Activated T-cell treated with anti-CD3 and anti-CD28 coated beads, Interleukin-2, amount 50 U/mL, for 1 hour (primary cell): ENCODE data around the gene UQCC5.

Experiments
- DNase-seq: peaks from one replicate; pipeline ENCODE4 v3.0.0-alpha.2; 2020

Gene UQCC5

DNA sequence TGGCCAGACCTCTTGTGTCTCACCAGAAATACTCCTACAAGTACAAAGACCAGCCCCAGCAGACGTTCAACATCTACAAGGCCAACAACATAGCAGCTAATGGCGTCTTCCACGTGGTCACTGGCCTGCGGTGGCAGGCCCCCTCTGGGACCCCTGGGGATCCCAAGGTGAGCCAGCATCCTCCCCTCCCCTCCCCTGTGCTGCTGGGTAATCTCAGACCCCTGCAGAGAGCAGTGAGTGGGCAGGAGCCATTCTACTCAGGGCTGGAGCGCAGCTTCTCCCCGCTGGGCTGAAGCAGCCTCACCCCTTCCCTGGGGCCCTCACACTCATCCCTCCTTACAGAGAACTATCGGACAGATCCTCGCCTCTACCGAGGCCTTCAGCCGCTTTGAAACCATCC, 31.4 kb upstream of the UQCC5 start:
- no peak for DNase-seq

- DNase-seq: no peak
These were observed 30.0 kb upstream of the UQCC5 start for GRCh38 chr3:52506266-52506966.

DNA sequence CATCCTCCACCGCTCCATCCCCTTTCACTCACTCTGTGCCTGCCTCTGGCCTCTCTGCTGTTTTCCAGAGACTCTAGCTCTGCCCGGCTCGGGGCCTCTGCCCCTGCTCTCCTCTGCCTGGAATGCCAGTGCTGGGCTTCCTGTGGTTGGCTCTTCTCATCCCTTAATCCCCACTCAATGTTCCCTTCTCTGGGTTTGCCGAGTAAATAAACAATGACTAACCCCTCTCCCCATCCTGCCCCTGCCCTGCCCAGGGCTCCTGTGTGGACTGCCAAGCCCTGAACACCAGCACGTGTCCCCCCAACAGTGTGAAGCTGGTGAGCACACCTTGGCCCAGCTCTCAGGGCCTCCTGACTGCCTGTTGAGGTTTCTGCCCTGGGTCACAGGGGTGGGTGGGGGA, 29.0 kb upstream of the UQCC5 start:
- no peak for DNase-seq

DNA sequence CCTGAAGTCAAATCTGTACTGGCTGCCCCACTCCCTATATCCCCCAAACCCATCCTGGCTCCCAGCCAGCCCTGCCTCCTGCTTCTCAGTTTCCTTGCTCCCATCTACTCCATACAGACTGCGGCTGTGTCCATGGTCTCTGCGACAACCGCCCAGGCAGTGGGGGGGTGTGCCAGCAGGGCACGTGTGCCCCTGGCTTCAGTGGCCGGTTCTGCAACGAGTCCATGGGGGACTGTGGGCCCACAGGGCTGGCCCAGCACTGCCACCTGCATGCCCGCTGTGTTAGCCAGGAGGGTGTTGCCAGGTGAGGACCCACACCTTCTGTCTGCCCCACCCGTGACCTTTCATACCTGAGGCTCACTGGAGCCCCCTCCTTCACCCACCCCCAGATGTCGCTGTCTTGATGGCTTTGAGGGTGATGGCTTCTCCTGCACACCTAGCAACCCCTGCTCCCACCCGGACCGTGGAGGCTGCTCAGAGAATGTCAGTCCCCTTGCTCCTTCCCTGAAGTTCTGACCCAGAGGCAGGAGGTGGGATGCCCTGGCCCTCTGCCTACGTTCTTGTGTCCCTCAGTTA, 26.6 kb upstream of the UQCC5 start:
- DNase-seq: no peak

- no peak for DNase-seq
These were observed 24.9 kb upstream of the UQCC5 start for GRCh38 chr3:52511509-52511908.

DNA sequence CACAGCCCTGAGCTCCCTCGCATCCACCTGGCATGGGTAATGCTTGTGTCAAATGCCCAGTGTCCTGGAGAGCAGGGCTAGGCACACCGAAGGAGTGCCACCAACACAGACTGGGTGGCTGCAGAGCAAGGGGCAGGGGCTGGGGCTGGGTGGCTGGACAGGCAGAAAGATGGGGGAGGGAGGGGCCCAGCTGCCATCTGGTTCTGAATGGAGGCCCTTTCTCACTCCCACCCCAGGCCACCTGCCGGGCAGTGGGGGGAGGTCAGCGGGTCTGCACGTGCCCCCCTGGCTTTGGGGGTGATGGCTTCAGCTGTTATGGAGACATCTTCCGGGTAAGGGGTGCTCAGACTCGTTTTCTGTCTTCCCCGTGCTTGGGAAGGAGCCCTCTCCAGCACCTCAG, 24.3 kb upstream of the UQCC5 start:
- no peak for DNase-seq

GRCh38 chr3:52512727-52513126, 23.7 kb upstream of the UQCC5 start:
- no peak for DNase-seq

DNA sequence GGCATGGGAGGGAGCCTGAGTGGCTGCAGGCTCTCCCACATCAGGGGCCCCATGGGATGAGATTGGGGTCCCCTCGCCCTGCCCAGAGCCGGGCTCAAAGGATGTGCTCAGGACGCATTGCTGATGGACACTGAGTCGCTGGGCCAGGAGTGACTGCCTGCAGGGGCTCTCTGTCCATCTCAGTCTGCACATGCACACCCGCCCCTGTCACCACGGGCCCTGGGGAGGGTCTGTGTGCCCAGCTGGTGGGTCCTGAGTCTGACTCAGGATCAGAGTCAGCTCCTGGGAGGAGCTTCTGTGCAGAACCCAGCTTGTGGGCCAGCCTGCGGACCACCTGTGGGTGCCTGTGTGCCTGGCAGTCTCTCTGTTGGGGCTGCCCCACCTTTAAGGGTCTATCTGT, 23.1 kb upstream of the UQCC5 start:
- no peak for DNase-seq

DNA sequence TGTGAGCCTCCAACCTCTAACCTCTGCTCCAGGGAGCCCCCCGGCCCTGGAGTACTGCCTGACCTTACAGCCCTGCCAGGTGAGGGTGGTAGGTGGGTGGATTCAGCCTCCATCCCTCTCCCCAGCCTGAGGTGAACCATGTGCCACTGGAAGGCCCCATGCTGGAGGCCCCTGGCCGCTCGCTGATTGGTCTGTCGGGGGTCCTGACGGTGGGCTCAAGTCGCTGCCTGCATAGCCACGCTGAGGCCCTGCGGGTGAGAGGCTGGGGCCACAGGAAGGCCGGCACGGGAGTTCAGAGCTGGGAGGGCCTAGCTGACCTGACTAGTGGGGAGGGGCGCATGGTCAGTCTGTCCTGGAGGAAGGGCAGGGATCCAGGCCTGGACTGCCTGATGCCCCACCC, 21.8 kb upstream of the UQCC5 start:
- no peak for DNase-seq

GRCh38 chr3:52515192-52515591, 21.2 kb upstream of the UQCC5 start:
- DNase-seq: no peak

DNA sequence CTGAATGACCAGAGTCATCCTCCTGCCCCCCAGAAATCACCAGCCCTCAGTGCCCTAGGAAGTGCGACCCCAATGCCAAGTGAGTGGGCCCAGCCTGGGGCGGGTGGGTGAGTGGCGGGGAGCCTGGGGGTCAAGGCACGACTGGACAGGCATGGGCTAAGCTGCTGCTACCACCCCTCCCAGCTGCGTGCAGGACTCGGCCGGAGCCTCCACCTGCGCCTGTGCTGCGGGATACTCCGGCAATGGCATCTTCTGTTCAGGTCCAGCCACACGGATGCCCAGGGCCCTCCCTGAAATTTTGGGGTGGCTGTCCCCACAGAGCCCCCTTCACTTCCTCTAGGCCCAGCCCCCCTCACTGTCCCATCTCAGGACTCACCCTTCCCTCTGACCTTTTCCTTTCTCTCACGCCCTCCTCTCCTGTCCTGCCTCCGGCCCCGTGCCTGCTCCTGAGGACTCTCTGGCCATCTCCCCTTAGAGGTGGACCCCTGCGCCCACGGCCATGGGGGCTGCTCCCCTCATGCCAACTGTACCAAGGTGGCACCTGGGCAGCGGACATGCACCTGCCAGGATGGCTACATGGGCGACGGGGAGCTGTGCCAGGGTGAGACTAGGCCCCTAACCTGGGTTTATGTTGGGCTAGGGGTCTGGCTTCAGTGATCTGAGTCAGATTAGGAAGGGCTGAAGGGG, 19.8 kb upstream of the UQCC5 start:
- no peak for DNase-seq

- no peak for DNase-seq
These were observed 18.3 kb upstream of the UQCC5 start for GRCh38 chr3:52517796-52518722.

GRCh38 chr3:52518723-52519444, 17.5 kb upstream of the UQCC5 start:
- DNase-seq: no peak

- no peak for DNase-seq
These were observed 16.8 kb upstream of the UQCC5 start for GRCh38 chr3:52519445-52520140.

DNA sequence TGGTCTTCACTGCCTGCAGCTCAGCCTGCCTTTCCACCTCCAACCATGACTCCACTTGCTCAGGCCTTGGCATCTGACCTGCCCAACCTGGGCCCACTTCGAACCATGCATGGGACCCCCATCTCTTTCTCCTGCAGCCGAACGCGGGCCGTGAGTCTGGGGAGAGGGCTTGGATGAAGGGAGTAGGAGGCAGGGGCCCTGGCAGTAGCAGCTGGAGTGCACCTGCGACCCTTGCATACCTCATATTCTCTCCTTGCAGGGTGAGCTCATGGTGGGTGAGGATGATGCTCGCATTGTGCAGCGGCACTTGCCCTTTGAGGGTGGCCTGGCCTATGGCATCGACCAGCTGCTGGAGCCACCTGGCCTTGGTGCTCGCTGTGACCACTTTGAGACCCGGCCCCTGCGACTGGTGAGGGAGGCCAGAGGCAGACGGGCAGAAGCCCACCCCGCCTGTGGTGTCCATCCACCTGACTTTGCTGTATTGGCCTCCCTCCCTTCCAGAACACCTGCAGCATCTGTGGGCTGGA, 16.2 kb upstream of the UQCC5 start:
- DNase-seq: no peak

GRCh38 chr3:52520716-52521487, 15.5 kb upstream of the UQCC5 start:
- DNase-seq: no peak

GRCh38 chr3:52521488-52521824, 14.9 kb upstream of the UQCC5 start:
- no peak for DNase-seq

GRCh38 chr3:52521881-52522650, 14.3 kb upstream of the UQCC5 start:
- DNase-seq: no peak

GRCh38 chr3:52522651-52523251, 13.7 kb upstream of the UQCC5 start:
- no peak for DNase-seq
